Fibroblast of mammary gland (primary cell): ENCODE data around the gene POC1A.
"Not testable (repeated sequence)": the region's sequence is repeated elsewhere in the genome, so short reads cannot be mapped to it uniquely, and the experiment has no call there.

Source experiments
- DNase-seq: peaks from one replicate; pipeline ENCODE4 v3.0.0-alpha.2; 2010; ENCODE audit warnings: low read depth
- H3K4me3 ChIP-seq: 2 replicates; pipeline ENCODE4 v1.5.1; 2011; ENCODE audit warnings: low read depth, mild to moderate bottlenecking, low read length, moderate library complexity; ENCODE audit not compliant: control insufficient read depth
- CTCF ChIP-seq: conservative IDR thresholded peaks from 2 replicates; pipeline ENCODE4 v1.5.1; 2011; ENCODE audit warnings: low read depth, low read length, inconsistent platforms; ENCODE audit not compliant: control insufficient read depth, insufficient read depth

POC1A gene

GRCh38 chr3:52153389-52154096 lies 680 bp downstream of the POC1A start:
- TF ChIP-seq CTCF: no peak
- H3K4me3 ChIP-seq: peak overlapping the region; percentile 85
- peak; percentile 8 for DNase-seq

DNA sequence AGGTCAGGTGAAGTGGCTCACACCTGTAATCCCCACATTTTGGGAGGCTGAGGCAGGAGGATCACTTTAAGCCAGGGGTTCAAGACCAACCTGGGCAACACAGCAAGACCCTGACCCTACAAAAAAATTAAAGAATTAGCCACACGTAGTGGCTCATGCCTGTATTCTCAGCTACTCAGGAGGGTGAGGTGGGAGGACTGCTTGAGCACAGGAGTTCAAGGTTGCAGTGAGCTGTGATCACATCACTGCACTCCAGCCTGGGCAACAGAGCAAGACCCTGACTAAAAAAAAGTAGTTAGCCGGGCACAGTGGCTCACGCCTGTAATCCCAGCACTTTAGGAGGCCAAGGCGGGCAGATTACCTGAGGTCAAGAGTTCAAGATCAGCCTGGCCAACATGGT lies 2.2 kb downstream of the POC1A start:
- not testable (repeated sequence) for DNase-seq, H3K4me3 ChIP-seq

DNA sequence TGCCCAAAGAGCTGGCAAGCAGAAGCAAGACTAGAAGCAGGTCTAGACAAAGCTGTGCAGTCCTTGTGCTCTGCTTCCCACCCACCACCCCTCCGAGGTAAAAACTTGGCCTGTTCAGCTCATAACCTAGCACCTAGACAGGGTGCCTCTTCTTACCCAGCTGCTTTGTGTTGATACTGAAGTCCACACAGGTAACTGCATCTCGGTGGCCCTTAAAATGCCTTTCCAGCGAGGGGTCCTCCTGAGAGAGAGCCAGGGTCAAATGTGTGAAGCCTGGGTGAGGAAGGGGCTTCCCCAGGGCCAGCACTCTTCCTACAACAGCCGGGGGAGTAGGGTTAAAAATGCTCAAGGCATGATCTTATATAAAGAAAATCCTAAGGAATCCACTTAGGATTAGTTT lies 3.4 kb downstream of the POC1A start:
- H3K4me3 ChIP-seq: no peak overlapping the region
- DNase-seq: no peak
- TF ChIP-seq CTCF: no peak

DNA sequence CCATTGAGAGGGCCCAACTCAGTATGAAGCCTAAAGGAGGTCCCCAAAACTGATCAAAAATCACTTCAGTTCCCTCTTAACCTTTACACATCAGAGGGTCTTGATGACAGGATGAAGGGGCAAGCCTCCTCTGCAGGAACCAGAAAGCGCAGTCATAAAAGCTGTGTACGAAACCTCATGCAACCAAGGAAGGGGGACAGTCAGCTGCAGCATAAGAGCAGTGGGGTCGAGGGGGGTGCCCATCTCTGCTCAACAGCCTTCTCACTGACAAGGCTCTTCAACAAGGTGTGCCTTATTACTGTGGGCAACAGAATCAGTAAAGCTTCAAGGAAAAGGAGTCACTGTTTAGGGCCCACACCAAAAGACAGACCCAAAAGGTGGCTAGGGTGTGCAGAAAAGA lies 3.9 kb downstream of the POC1A start:
- no peak for DNase-seq
- H3K4me3 ChIP-seq: no peak overlapping the region
- TF ChIP-seq CTCF: no peak

- H3K4me3 ChIP-seq: no peak overlapping the region
- no peak for DNase-seq
- TF ChIP-seq CTCF: no peak
Observed at GRCh38 chr3:52149726-52150125, 4.5 kb downstream of the POC1A start.

GRCh38 chr3:52149021-52149420 lies 5.2 kb downstream of the POC1A start:
- no peak for TF ChIP-seq CTCF
- DNase-seq: no peak

DNA sequence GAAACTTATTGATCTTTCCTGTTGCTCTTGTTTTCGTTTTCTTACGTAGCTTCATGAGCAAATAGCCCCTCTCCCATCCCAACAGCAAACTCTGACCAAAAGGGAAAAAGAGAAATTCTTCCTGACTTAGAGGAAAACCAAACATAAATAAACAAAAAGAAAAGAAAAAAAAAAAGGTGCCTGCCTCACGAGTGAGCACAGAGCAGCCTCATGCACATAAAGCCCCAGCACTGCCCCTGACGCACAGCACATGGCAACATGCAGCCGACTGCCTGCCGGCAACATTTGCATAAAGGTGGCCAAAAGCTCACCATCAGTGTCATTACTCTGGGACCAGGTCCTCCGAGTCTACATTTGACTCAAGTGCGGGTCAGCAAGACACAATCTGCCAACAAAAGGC lies 6.4 kb downstream of the POC1A start:
- no peak for DNase-seq
- no peak for TF ChIP-seq CTCF
- no peak overlapping the region for H3K4me3 ChIP-seq

More at GRCh38 chr3:52149021-52149420, 5.2 kb downstream of the POC1A start:
- no peak overlapping the region for H3K4me3 ChIP-seq
